Measurements from ENCODE around the gene AOPEP. TPM values are rescaled to one million over a fixed set of nuclear protein-coding genes. Genes with fewer than 3 reads are reported as not detected.
A peak's percentile ranks its signal among the peaks of the same experiment; 100 is the strongest.

Gene AOPEP
- total and polyA plus RNA-seq, 3 donors from 2014 or later, result 31.4 to 95.0 (median 80.4) TPM

- H3K9me3 ChIP-seq, result no peaks in the 10 kb centered on the region
- no peak for DNase-seq
- no peaks in the 10 kb centered on the region for H3K27me3 ChIP-seq
- TF ChIP-seq CTCF (IDR thresholded peaks at IDR 0.05) (no peak), POLR2A (IDR thresholded peaks at IDR 0.05) (no peak)
- peaks cover 5% of the 10 kb centered on the region for H3K4me1 ChIP-seq
- 95 to 96% methylated on average over 7 of the region's 7 CpGs for WGBS, 2 donors
- H3K36me3 ChIP-seq (ENCODE audit: low read depth, missing control alignments), result no peaks in the 10 kb centered on the region
- intact Hi-C loops (cut with DNase I; ENCODE audit: low total_unique reads), result no loop called here
- H3K27ac ChIP-seq, result peak overlapping the region; percentile 97
- no peak overlapping the region for H3K4me3 ChIP-seq
Observed at GRCh38 chr9:95001720-95002119, 275.2 kb downstream of the AOPEP start.

GRCh38 chr9:95003689-95004410 is 277.4 kb downstream of the AOPEP start:
- H3K4me1 ChIP-seq, result peaks cover 5% of the 10 kb centered on the region
- peak; percentile 61 for DNase-seq
- TF ChIP-seq POLR2A (IDR thresholded peaks at IDR 0.05) (no peak), CTCF (IDR thresholded peaks at IDR 0.05) (no peak)
- H3K4me3 ChIP-seq, result peak overlapping the region; percentile 74 to 78
- intact Hi-C loops (cut with DNase I; ENCODE audit: low total_unique reads), result no loop called here
- no peaks in the 10 kb centered on the region for H3K36me3 ChIP-seq (ENCODE audit: low read depth, missing control alignments)
- WGBS, 2 donors, result 6 to 11% methylated on average over 19 of the region's 19 CpGs
- no peaks in the 10 kb centered on the region for H3K27me3 ChIP-seq
- H3K27ac ChIP-seq, result peak overlapping the region; percentile 97
- H3K9me3 ChIP-seq, result no peaks in the 10 kb centered on the region

GRCh38 chr9:95004411-95005277 is 278.1 kb downstream of the AOPEP start:
- Histone ChIP-seq H3K27me3 (no peaks in the 10 kb centered on the region), H3K27ac (peak overlapping the region; percentile 97), H3K36me3 (ENCODE audit: low read depth, missing control alignments) (no peaks in the 10 kb centered on the region), H3K4me1 (peaks cover 5% of the 10 kb centered on the region), H3K9me3 (no peaks in the 10 kb centered on the region), H3K4me3 (peak overlapping the region; percentile 74 to 78)
- DNase-seq, result peak; percentile 57
- WGBS, 2 donors, result 0 to 1% methylated on average over 4 to 49 of the region's 133 CpGs
- TF ChIP-seq CTCF (IDR thresholded peaks at IDR 0.05), result no peak
- no peak for TF ChIP-seq POLR2A (IDR thresholded peaks at IDR 0.05)
- intact Hi-C loops (cut with DNase I; ENCODE audit: low total_unique reads), result no loop called here

- WGBS, 2 donors, result 2 to 4% methylated on average over 21 to 49 of the region's 49 CpGs
Observed at GRCh38 chr9:95005278-95006143, 279.0 kb downstream of the AOPEP start.

More at GRCh38 chr9:95005278-95006143, 279.0 kb downstream of the AOPEP start:
- no peaks in the 10 kb centered on the region for H3K9me3 ChIP-seq
- intact Hi-C loops (cut with DNase I; ENCODE audit: low total_unique reads), result no loop called here
- peaks cover 5% of the 10 kb centered on the region for H3K4me1 ChIP-seq
- H3K27me3 ChIP-seq, result no peaks in the 10 kb centered on the region
- peak overlapping the region; percentile 74 to 75 for H3K4me3 ChIP-seq
- DNase-seq, result peak; percentile 34
- TF ChIP-seq POLR2A (IDR thresholded peaks at IDR 0.05) (no peak), CTCF (IDR thresholded peaks at IDR 0.05) (no peak)
- no peaks in the 10 kb centered on the region for H3K36me3 ChIP-seq (ENCODE audit: low read depth, missing control alignments)
- H3K27ac ChIP-seq, result peak overlapping the region; percentile 93 to 97

All from testis (tissue), 3 donors.